Right renal pelvis (tissue), 4 donors: ENCODE data around the gene IMPG1. TPM values are rescaled to one million over a fixed set of nuclear protein-coding genes. Genes with fewer than 3 reads are reported as not detected.

Experiments
- DNase-seq, 4 donors: peaks; one replicate each; pipeline ENCODE4 v3.0.0-alpha.2; 2013; ENCODE audit warnings: low read depth in 4 of 4, low spot score in 3 of 4, missing footprints in 1 of 4
- polyA plus RNA-seq, 4 donors: library from polyadenylated mRNA; unstranded; fragments of 120-200 nt; gene quantifications; one replicate each; pipeline ENCODE4 v1.2.1, GENCODE V29; 2013; ENCODE audit not compliant: insufficient read length in 4 of 4

The IMPG1 gene, protein sequence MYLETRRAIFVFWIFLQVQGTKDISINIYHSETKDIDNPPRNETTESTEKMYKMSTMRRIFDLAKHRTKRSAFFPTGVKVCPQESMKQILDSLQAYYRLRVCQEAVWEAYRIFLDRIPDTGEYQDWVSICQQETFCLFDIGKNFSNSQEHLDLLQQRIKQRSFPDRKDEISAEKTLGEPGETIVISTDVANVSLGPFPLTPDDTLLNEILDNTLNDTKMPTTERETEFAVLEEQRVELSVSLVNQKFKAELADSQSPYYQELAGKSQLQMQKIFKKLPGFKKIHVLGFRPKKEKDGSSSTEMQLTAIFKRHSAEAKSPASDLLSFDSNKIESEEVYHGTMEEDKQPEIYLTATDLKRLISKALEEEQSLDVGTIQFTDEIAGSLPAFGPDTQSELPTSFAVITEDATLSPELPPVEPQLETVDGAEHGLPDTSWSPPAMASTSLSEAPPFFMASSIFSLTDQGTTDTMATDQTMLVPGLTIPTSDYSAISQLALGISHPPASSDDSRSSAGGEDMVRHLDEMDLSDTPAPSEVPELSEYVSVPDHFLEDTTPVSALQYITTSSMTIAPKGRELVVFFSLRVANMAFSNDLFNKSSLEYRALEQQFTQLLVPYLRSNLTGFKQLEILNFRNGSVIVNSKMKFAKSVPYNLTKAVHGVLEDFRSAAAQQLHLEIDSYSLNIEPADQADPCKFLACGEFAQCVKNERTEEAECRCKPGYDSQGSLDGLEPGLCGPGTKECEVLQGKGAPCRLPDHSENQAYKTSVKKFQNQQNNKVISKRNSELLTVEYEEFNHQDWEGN
- 1 to 10 TPM; 1.8 to 3.5 (median 2.0) TPM for polyA plus RNA-seq

DNA sequence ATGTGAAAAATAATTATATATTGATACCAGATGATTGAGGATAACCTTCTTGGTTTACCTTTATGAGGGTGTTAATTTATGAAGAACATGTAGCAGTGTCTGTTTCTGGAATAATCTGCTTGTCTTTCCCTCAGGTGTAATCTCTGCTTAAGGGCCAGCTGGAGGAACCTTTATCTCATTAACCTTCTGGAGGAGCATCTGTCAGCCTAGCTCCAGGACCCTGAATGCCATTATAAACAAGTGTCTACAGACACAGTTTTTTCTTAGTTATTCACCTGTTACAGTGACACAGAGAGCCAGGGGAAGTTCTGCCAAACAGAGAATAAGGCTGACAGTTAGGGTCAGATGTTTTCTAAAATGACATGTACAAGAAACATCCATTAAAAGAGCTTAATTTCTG, at the start of gene IMPG1:
TSS of gene IMPG1 (minus strand) at position 101 of the 400 bp plus-strand sequence. CDS start 174 bp downstream, outside the sequence.
- no peak for DNase-seq

DNA sequence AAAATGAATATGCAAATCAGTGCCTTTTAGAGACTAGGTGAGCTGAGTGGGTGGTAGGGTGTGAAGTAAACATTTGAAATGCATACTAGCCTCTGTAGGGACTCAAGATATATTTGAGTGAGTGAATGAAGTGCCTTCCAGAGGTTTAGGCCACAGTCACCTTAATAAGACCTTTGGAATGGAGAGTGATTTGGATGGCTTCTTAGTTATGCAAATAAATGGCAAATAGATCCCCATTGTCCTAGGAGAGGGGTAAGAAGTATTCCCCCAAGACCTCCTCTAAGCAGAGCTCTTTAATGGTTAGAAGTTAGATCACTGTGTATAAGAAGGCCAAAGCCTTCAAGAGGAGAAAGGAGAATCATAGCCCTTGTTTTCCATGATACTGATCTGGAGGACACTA, 47.8 kb upstream of the IMPG1 start:
- DNase-seq: no peak

DNA sequence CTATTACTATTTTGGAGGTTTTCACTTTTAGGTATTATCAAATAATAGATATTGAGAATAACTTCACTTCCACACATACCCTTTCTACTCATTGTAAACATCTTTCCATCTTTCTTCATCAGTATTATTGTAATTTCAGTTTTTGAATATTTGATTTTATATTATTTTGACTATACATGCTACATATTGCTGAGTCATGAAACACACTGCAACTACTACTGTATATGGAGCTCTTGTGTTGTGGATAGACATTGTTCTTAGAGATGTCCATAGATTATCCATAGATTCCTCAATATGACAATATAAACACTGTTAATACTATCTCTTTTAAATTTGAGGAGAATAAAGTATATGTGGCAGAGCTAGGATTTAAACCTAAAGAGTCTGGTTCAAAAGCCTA, 819 bp upstream of the IMPG1 start:
- DNase-seq: no peak

DNA sequence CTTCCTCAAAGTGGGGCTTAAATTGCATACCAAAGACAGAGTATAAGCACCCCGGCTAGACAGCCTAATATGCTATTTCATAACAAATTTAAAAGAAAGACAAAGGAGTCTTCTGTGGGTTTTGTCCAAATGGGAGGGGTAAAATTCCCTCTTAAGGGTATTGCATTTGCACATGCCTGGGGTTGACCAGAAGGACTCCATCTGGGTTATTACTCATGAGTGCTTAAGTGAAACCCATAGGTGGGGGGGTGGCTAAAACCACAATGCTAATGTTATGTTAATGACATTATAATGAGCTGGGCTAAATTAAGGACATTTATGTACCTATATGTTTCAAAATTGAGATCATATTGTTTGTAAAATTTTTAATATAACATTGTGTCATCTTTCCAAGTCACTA, 15.0 kb downstream of the IMPG1 start:
- no peak for DNase-seq

DNA sequence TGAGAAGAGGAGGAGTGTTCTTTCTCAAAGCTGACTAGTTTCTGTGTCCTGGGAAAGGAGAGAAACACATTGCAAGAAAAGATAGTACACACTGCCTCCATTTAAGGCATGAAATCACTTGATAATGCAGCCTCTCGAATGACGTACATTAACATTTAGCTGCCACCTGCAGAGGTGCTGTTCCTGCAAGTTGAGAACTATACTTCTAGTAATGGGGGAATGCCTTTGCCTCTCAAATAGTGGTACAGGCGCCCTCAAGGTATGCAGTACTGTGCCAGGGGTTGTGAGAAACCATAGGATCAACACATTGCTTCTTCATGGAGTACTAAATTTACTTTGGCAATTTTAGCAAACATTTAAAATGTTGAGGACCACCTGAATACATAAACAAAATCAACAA, 20.1 kb downstream of the IMPG1 start:
- no peak for DNase-seq

DNA sequence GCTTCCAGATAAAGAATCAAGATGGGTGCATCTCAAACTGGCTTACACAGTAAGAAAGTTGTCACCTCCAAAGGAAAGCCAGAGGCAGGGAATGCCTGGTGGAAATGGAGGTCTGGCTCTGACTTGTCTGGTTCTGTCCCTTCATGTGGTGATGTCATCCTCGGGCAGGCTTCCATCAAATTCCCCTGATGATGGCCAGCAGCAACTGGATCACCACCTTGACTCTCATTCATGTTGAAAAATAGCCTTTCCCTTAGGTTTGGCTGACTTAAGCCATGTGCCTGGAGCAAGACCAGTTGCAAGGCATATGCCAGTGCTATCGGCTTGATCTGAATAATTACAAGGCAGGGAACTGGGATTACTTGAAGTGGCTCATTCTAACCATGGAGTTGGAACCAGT, 28.8 kb downstream of the IMPG1 start:
- no peak for DNase-seq

DNA sequence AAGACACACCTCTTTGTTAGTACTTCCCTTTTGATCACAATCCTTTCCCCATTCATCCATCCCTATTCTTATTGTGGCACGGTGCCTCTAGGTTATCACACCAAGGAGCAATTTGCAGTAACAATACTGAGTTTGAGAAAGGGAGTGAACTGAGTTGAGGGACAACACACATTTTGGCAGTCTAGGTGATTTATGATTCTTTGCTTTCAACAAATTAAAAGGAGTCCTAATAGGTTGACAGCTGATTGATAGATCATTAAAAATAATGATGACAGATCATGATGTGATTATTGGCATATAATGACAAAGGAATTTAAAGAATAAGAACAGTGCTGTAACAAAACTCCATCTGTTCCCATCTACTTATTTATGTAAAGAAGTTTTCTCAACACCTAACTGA, 36.7 kb downstream of the IMPG1 start:
- DNase-seq: no peak

DNA sequence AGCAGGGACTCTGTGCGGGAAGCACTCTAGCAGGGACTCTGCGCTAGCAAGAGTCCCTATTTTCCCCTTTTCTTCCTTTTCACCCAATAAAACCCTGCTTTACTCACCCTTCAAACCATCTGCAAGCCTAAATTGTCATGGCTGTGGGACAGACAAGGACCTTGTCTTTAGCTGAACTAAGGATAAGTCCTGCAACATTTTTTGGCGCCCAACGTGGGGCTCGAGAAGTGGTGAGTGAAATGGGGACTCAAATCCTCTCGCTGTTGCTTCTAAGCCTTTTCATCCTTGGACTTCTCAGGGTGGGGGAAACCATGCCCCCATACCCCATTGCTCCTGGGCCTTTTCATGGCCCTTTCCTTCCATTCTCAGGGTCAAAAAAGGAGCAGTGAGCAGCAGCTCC, 46.4 kb downstream of the IMPG1 start:
- DNase-seq: no peak

DNA sequence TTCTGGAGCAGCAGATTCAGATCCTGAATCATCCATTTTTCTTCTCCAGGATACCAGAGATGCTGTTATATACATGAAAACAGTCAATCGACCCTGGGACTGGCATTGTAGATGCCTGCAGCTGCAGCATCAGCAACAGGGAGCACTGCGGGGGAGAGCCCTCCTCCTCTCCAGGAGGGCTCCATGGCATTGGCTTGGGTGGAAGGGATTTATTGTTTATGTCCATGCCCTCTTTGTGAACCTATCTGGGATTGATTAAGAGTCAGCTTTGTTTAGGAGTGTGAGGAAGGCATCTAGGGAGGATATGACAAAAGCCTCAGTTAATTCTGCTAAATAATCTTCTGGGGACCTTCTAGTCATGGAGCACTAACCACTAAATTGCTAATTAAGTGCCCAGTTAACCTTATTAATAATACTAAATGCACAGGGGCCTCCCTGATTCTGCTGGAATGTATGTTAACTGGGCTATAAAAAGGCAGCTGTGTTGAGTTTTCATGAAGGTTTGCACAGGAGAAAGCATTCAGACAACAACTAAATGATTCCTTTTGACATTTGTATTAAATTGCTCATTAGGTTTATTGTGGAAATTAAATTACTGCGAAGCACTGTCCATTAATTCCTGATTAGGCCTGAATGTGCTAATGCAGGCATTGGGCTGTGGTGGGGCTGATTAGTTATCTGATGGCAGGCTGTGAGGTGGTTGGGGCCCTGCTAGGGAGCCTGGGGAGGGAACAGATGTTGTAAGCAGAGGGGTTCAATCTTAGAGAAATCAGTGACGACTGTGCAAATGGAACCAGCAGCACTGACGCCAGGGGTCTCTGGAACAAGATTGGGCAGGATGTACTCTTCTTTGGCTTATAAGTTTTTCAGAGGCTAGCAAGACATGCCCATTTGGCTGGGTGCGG, 57.6 kb downstream of the IMPG1 start:
- DNase-seq: no peak

DNA sequence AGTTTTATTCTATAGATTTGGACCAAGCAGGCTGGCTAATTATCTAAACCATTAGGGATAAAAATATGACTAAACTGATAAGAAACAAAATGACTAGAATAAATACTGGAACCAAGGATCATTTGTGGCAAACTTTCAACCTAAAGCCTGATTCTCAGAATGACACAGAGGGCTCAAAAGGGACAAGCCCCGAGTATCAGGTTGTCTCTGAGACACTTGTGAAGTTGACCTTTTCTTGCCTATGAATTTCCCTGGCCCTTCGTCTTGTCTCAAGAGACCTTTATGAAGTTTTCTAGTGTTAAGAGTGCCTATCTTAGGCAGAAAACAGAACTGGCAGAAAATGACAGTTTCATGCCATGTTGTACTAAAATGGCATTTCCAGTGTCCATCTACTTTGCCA, 68.3 kb downstream of the IMPG1 start:
- no peak for DNase-seq

DNA sequence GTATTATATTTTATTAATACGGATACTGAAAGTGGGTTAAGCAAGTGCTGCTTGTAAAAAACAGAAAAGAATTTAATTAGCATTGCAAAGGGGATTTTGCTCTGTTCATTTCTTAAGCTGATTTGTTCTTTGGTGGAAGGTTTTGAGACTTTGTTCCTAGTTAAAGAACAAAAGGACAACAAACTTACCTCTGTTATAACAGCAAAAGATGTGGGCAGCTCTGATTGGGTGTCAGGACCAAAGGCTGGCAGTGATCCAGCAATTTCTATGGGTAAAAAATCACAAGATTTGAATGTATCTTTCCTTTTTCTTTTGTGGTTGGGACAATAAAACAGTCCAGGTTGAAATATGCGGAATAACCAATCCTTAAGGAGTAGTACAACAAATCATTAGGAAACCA, 68.8 kb downstream of the IMPG1 start:
- DNase-seq: no peak

DNA sequence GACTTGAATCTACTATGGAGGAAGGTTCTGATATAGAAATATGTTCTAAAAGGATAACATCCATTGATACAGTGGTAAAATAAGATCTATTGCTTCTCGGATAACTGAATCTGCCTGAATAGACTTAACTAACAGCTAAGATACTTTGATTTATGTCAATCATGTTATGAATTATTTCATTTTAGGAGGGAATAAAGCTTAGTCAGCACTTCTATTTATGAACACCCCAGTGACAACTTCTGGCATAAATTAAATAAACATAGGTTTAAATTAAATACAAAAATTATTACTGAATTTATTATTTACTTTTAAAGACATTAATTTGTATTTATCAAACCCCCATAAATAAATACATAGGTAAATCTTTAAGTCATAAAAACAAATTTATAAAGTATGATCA, 69.3 kb downstream of the IMPG1 start:
- no peak for DNase-seq

DNA sequence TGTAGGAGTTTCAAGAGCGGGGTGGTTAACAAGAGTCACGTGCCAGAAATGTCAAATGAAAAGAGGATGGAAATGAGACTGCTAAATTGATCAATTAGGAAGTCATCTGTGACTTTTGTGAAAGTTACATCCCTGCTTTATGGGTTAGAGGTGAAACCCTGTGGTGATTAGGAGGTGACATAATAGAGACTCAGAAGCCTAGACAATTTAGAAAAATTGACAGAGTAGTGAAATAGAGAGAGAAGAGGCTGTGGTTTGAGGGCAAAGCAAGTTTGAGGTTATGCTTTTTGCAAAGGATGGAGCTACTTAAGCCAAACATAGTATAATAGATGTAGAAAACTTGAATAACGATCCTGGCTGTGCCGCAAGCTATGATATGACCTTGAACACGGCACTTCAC, 71.8 kb downstream of the IMPG1 start:
- DNase-seq: no peak

DNA sequence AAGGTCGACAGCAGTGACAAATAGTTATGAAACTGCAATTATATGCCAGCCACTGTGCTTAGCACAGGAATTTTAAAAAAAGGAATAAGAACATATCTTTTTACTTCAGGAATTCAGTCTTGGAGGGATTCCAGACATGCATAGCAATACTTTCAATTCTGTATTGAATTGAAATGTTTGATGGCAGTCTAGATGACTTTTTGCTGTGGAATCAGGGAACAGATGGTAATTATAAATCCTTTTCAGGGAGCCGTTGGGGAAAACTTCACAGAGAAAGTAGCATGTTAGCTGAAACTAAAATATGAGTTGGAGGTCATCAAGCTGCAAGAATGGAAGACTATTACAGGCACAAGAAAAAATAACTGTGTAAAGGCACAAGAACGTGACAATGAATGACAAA, 74.8 kb downstream of the IMPG1 start:
- no peak for DNase-seq

DNA sequence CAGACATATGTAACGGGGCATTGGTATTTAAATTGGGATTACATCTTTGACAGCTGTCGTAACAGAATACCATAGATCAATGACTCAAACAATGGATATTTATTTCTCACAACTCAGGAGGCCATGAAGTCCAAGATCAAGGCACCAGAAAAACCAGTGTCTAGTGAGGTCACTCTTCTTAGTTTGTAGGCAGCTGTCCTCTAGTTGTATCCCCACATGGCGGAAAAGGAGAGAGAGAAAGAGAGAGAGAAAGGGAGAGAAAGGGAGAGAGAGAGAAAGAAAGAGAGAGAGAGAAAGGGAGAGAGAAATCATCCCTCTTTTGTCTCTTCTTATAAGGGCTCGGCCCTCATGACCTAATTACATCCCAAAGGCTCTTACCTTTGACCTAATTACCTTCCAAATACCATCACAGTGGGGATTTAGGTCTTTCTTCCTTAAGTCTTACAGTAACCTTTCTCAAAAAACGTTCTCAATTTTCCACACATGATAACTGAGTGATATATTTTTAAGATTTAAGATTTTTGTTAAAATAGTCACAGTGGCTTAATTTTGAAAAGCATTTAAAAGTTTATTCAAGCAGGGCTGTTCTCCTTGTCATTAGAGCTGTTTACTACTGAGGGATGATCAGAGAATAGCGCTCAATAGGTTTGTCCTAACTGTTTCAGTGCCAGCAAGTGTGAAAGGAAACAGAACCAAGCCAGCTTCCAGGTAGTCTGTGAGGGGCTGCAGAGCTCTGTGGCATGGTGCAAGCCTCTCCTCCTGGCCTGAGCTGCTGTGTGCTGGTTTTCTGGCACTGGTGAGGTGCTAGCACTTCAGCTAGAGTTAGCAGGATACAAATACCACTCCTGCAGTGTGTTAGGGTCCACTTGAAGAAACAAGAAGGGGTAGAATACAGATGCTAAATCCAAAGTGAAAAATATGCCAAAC, 79.0 kb downstream of the IMPG1 start:
- no peak for DNase-seq

DNA sequence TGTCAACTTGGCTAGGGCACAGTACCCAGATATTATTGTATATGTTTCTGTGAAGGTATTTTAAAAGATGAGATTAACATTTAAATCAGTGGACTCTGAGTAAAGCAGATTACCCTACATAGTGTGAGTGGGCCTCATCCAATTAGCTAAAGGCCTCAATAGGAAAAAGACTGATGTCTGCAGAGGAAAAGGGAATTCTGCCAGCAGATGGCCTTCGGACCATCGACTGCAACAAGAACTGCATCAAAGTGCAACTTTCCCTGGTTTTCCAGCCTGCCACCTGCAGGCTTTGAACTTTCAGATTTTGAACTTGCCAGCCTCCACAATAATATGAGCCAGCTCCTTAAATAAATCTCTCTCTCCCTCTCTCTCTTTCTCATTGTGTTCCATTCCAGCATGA, 80.5 kb downstream of the IMPG1 start:
- no peak for DNase-seq

DNA sequence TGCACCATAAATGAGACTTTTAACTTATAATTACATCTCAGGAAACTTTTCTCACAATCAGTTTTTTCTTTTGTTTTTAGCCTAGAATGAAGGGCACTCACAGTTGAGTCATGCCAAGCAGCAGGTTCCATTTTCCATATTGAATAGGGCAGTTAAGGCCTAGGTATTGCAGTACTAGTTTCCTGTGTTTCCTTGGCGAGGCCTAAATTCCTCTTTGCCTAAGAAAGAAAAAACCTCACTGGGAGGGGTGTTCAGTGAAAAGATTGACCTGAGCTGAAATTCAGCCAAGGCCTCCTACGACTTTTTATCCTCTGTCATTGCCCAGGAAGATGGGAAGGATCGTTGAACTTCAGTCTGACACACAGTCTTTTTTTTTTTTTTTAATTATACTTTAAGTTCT, 85.5 kb downstream of the IMPG1 start:
- DNase-seq: no peak

DNA sequence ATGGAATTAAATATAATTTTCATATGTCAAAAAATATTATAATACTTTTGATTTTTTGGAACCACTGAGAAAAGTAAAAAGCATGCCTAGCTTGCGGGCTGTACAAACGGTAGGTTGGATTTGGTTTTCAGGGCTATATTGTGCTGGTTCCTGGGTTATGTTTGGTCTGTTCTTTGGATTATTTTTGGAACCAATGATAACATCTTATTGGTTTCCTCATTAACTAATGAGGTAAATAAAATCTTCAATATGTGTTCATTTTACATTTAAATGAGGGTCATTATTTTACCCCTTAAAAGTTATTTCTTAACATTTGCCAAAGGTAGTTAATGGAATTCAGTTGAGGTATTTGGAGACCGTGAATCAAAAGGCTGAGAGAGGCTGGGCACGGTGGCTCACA, 96.6 kb downstream of the IMPG1 start:
- no peak for DNase-seq

DNA sequence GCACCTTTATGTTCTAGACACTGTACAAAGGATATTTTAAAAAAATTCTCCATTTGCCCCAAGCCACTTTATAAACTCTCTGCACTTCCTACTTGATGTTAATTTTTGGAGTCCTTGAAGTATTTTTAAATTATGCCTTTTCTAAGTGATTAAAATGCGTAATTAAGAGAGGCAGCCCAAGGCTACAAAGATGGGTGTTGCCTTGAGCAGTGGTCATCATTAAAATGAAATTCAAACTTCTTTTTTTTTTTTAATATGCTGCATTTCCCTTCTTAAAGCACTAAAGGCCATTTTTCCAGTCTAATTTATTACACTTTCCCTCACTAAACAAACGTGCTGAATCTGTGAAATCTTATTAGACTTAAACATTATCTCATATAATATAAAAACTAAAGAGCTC, 102.4 kb downstream of the IMPG1 start:
- DNase-seq: no peak

DNA sequence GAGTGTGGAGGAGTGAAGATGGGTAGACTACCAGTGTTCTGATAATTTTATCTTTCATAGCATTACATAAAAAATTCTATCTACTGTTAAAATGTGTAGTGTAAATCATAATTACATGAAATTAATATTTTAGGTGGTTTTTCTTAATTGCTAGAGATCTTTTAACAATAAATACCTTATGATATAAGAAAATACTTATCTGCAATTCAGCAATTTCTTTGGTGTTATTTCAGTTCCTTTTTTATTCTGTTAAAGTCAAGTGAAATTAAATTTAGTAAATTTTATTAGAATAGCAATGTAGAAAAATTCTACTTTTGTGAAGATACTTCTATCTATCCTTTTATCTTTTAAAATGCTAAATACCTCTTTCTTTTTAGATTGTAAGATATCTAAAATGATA, 104.3 kb downstream of the IMPG1 start:
- DNase-seq: no peak
